H9 (cell line): ENCODE data around the gene CCNF. TPM values are rescaled to one million over a fixed set of nuclear protein-coding genes. Genes with fewer than 3 reads are reported as not detected.

ENCODE experiments used
- DNase-seq: peaks from one replicate; pipeline ENCODE4 v3.0.0-alpha.2; 2017
- H2AFZ ChIP-seq: one replicate; pipeline ENCODE4 v1.6.1; 2013; ENCODE audit warnings: mild to moderate bottlenecking, low read length, control low read depth, moderate library complexity
- H2AK5ac ChIP-seq: 2 replicates; pipeline ENCODE4 v1.6.1; 2013; ENCODE audit warnings: low read length, control low read depth, mixed read lengths; ENCODE audit not compliant: insufficient read length
- H2BK120ac ChIP-seq: one replicate; pipeline ENCODE4 v1.6.1; 2013; ENCODE audit warnings: low read depth, mild to moderate bottlenecking, low read length, control low read depth, inconsistent platforms; ENCODE audit not compliant: poor library complexity, severe bottlenecking
- H2BK12ac ChIP-seq: 2 replicates; pipeline ENCODE4 v1.6.1; 2013; ENCODE audit warnings: low read length, control low read depth, mixed read lengths, low read depth; ENCODE audit not compliant: insufficient read length
- H2BK15ac ChIP-seq: 2 replicates; pipeline ENCODE4 v1.6.1; 2013; ENCODE audit warnings: low read depth, low read length, control low read depth
- H2BK20ac ChIP-seq: one replicate; pipeline ENCODE4 v1.6.1; 2013; ENCODE audit warnings: low read depth, mild to moderate bottlenecking, low read length, control low read depth, inconsistent platforms; ENCODE audit not compliant: poor library complexity, severe bottlenecking
- H2BK5ac ChIP-seq: 2 replicates; pipeline ENCODE4 v1.6.1; 2013; ENCODE audit warnings: low read length, control low read depth, mixed read lengths; ENCODE audit not compliant: insufficient read length
- H3K14ac ChIP-seq: 2 replicates; pipeline ENCODE4 v1.6.1; 2013; ENCODE audit warnings: low read length, control low read depth; ENCODE audit not compliant: insufficient read depth
- H3K18ac ChIP-seq: 2 replicates; pipeline ENCODE4 v1.6.1; 2013; ENCODE audit warnings: low read depth, mild to moderate bottlenecking, mixed read lengths, low read length, control low read depth; ENCODE audit not compliant: insufficient read length
- H3K23ac ChIP-seq: 2 replicates; pipeline ENCODE4 v1.6.1; 2013; ENCODE audit warnings: low read length, control low read depth, mixed read lengths, low read depth; ENCODE audit not compliant: insufficient read length
- H3K23me2 ChIP-seq: 2 replicates; pipeline ENCODE4 v1.6.1; 2013; ENCODE audit warnings: low read depth, mild to moderate bottlenecking, mixed read lengths, low read length, control low read depth; ENCODE audit not compliant: insufficient read length, poor library complexity, severe bottlenecking
- H3K27ac ChIP-seq: 2 replicates; pipeline ENCODE4 v1.5.1; 2013; ENCODE audit warnings: low read length, control low read depth, mixed read lengths, low read depth; ENCODE audit not compliant: insufficient read length
- H3K27me3 ChIP-seq: 2 replicates; pipeline ENCODE4 v1.6.1; 2013; ENCODE audit warnings: low read length, control low read depth, inconsistent platforms; ENCODE audit not compliant: insufficient read depth
- H3K4ac ChIP-seq: 2 replicates; pipeline ENCODE4 v1.6.1; 2013; ENCODE audit warnings: low read depth, mild to moderate bottlenecking, control low read depth, inconsistent platforms, low read length, moderate library complexity
- H3K4me1 ChIP-seq: 2 replicates; pipeline ENCODE4 v1.6.1; 2013; ENCODE audit warnings: low read length, control low read depth, inconsistent platforms; ENCODE audit not compliant: insufficient read depth
- H3K4me2 ChIP-seq: 2 replicates; pipeline ENCODE4 v1.6.1; 2013; ENCODE audit warnings: low read length, control low read depth, mixed read lengths; ENCODE audit not compliant: insufficient read length, insufficient read depth
- H3K56ac ChIP-seq: 2 replicates; pipeline ENCODE4 v1.6.1; 2013; ENCODE audit warnings: low read depth, mild to moderate bottlenecking, mixed read lengths, low read length, control low read depth; ENCODE audit not compliant: insufficient read length
- H3K79me1 ChIP-seq: 2 replicates; pipeline ENCODE4 v1.6.1; 2013; ENCODE audit warnings: low read depth, mild to moderate bottlenecking, moderate library complexity, low read length, control low read depth, inconsistent platforms; ENCODE audit not compliant: insufficient read depth, poor library complexity, severe bottlenecking
- H3K79me2 ChIP-seq: 2 replicates; pipeline ENCODE4 v1.6.1; 2013; ENCODE audit warnings: low read length, control low read depth, inconsistent platforms; ENCODE audit not compliant: insufficient read depth
- H3K9ac ChIP-seq: 2 replicates; pipeline ENCODE4 v1.6.1; 2013; ENCODE audit warnings: low read length, control low read depth, mixed read lengths; ENCODE audit not compliant: insufficient read length; ENCODE audit errors: extremely low read depth
- H3K9me3 ChIP-seq: one replicate; pipeline ENCODE4 v1.6.1; 2013; ENCODE audit warnings: low read depth, low read length, inconsistent platforms; ENCODE audit not compliant: control insufficient read depth
- H3T11ph ChIP-seq: one replicate; pipeline ENCODE4 v1.6.1; 2013; ENCODE audit warnings: mild to moderate bottlenecking, low read length, control low read depth, inconsistent platforms
- H4K20me1 ChIP-seq: one replicate; pipeline ENCODE4 v1.6.1; 2013; ENCODE audit not compliant: control insufficient read depth, insufficient read length, insufficient read depth
- H4K5ac ChIP-seq: 2 replicates; pipeline ENCODE4 v1.6.1; 2013; ENCODE audit warnings: low read depth, mild to moderate bottlenecking, mixed read lengths, low read length, control low read depth; ENCODE audit not compliant: insufficient read length
- H4K8ac ChIP-seq: replicated peaks from 2 replicates; pipeline ENCODE4 v1.6.1; 2013; ENCODE audit warnings: low read length, control low read depth, mixed read lengths, low read depth; ENCODE audit not compliant: insufficient read length
- H4K91ac ChIP-seq: 2 replicates; pipeline ENCODE4 v1.6.1; 2013; ENCODE audit warnings: low read depth, mild to moderate bottlenecking, moderate library complexity, mixed read lengths, low read length, control low read depth; ENCODE audit not compliant: insufficient read length
- H3K27ac Mint-ChIP-seq, 3 experiments: 2 replicates in 2 of 3; 3 replicates in 1 of 3; pipeline ENCODE4 v1.8.0; 2020 to 2021; ENCODE audit warnings: mixed read lengths in 3 of 3, mild to moderate bottlenecking in 1 of 3, moderate library complexity in 1 of 3
- H3K27me3 Mint-ChIP-seq: 2 replicates; pipeline ENCODE4 v1.8.0; 2021; ENCODE audit warnings: low read depth, mild to moderate bottlenecking, moderate library complexity, mixed read lengths
- H3K36me3 Mint-ChIP-seq, 3 experiments: 2 replicates in 2 of 3; 3 replicates in 1 of 3; pipeline ENCODE4 v1.8.0; 2020 to 2021; ENCODE audit warnings: low read depth in 3 of 3, mixed read lengths in 3 of 3; ENCODE audit not compliant: insufficient read depth in 1 of 3
- H3K4me1 Mint-ChIP-seq, 2 experiments: 2 replicates each; pipeline ENCODE4 v1.8.0; 2020; ENCODE audit warnings: mixed read lengths in 2 of 2
- H3K4me3 Mint-ChIP-seq, 2 experiments: 2 replicates in 1 of 2; 3 replicates in 1 of 2; pipeline ENCODE4 v1.8.0; 2020 to 2021; ENCODE audit warnings: mild to moderate bottlenecking in 2 of 2, mixed read lengths in 2 of 2, moderate library complexity in 1 of 2
- H3K9me3 Mint-ChIP-seq, 2 experiments: 2 replicates in 1 of 2; 3 replicates in 1 of 2; pipeline ENCODE4 v1.8.0; 2020; ENCODE audit warnings: mild to moderate bottlenecking in 2 of 2, mixed read lengths in 2 of 2, moderate library complexity in 1 of 2
- CTCF ChIP-seq: fragments of 200-600 bp; sonication (generic); conservative IDR thresholded peaks from 3 replicates; pipeline ENCODE4 v1.8.0; 2021; ENCODE audit warnings: antibody characterized with exemption, mild to moderate bottlenecking
- WGBS: extraction: QIAGEN DNeasy Blood & Tissue Kit; methylation state at CpG from one replicate; pipeline ENCODE4 v1.1.7; 2013; ENCODE audit warnings: missing lambda C conversion rate, low lambda C conversion rate, mixed read lengths; ENCODE audit not compliant: insufficient read length; ENCODE audit errors: extremely low coverage; 5-methylcytosine and 5-hydroxymethylcytosine counted together
- total RNA-seq: library from RNA; stranded (reverse); gene quantifications from 2 replicates; pipeline ENCODE4 v1.2.1, GENCODE V29; 2021

Gene CCNF
- total RNA-seq, 1 experiment from 2014 or later = 61.6 TPM

- peak overlapping the region; percentile 5; the same call in 1 of the 2 replicates for H3K14ac ChIP-seq
- H2BK5ac ChIP-seq = no peak overlapping the region
- no peaks in the 10 kb centered on the region for H3K9me3 Mint-ChIP-seq
- peaks cover 17% of the 10 kb centered on the region; the same call in 1 of the 2 replicates for H3K27me3 ChIP-seq
- H3K9me3 ChIP-seq = no peaks in the 10 kb centered on the region
- peak overlapping the region; percentile 15 for H3K4me2 ChIP-seq
- no peak overlapping the region for H2BK120ac ChIP-seq
- peak overlapping the region in 1 of 3 experiments; percentile 39; a peak in 1 of 7 replicates for H3K27ac Mint-ChIP-seq
- peak overlapping the region; percentile 58 to 78 for H3K4me3 Mint-ChIP-seq
- H2BK15ac ChIP-seq = no peak overlapping the region
- H3K36me3 Mint-ChIP-seq = peaks cover 2 to 9% (median 6%) of the 10 kb centered on the region in 3 experiments; a peak in 4 of 7 replicates
- H4K8ac ChIP-seq = no peak overlapping the region
- no peaks in the 10 kb centered on the region for H3K79me2 ChIP-seq
- H3K27me3 Mint-ChIP-seq = peaks cover 33% of the 10 kb centered on the region
- H3K4me1 Mint-ChIP-seq = peaks cover 20 to 25% of the 10 kb centered on the region in 2 experiments
- no peak overlapping the region for H3K27ac ChIP-seq
- no peaks in the 10 kb centered on the region for H3K79me1 ChIP-seq
- H2BK20ac ChIP-seq = no peak overlapping the region
- peak overlapping the region; percentile 8 for H3K9ac ChIP-seq
- TF ChIP-seq CTCF = no peak
- no peak overlapping the region for H2AK5ac ChIP-seq
- H3K18ac ChIP-seq = no peak overlapping the region
- H3K56ac ChIP-seq = no peak overlapping the region
- no peak overlapping the region for H4K5ac ChIP-seq
- DNase-seq = no peak
- no CpG with 5 or more reads among the region's 38 CpGs for WGBS
- H4K91ac ChIP-seq = no peak overlapping the region
- H3K23me2 ChIP-seq = peaks cover 9% of the 10 kb centered on the region
- no peaks in the 10 kb centered on the region for H4K20me1 ChIP-seq
- no peak overlapping the region for H3T11ph ChIP-seq
- H2AFZ ChIP-seq = no peak overlapping the region
- no peak overlapping the region for H3K23ac ChIP-seq
- H3K4me1 ChIP-seq = no peaks in the 10 kb centered on the region
- no peak overlapping the region for H3K4ac ChIP-seq
- no peak overlapping the region for H2BK12ac ChIP-seq
These were observed 39.0 kb downstream of the CCNF start for GRCh38 chr16:2468233-2468724.
